ENCODE results near the gene SCD.

SCD gene

DNA sequence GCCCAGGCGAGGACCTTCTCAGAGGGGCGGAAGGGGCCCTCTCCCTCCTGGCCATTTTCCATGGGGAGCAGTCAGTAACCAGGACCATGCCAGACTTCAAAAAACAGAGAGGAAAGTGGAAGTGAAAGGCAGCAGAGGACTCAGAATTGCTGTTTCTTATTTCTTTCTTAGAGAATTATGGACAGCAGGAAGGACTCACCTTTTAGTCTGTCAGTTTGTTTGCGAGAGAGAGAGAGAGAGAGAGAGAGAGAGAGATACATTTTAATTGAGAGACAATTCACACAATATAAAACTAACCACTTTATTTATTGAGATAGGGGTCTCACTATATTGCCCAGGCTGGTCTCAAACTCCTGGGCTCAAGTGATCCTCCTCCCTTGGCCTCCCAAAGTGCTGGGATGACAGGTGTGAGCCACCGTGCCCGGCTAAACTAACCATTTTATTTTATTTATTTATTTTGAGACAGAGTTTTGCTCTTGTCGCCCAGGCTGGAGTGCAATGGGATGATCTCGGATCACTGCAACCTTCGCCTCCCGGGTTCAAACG is 24.5 kb downstream of the SCD start:
- no peak for TF ChIP-seq REST (IDR thresholded peaks at IDR 0.05; ENCODE audit: low read depth)
- TF ChIP-seq CEBPB (IDR thresholded peaks at IDR 0.05), result no peak
- no peak for TF ChIP-seq EGR1 (IDR thresholded peaks at IDR 0.05)
- TF ChIP-seq ZBTB7A (IDR thresholded peaks at IDR 0.05; ENCODE audit: low read depth), result no peak
- TF ChIP-seq RAD21 (IDR thresholded peaks at IDR 0.05; ENCODE audit: low read depth), result no peak
- no peak for TF ChIP-seq TEAD4 (IDR thresholded peaks at IDR 0.05)
- TF ChIP-seq YY1 (IDR thresholded peaks at IDR 0.05; ENCODE audit: low read depth), result no peak

- no peak for TF ChIP-seq NFIC (IDR thresholded peaks at IDR 0.05)
- no peak for TF ChIP-seq CEBPB (IDR thresholded peaks at IDR 0.05)
- TF ChIP-seq EGR1 (IDR thresholded peaks at IDR 0.05), result no peak
- no peak for TF ChIP-seq ZBTB7A (IDR thresholded peaks at IDR 0.05; ENCODE audit: low read depth)
- TF ChIP-seq FOXM1 (IDR thresholded peaks at IDR 0.05; ENCODE audit: borderline replicate concordance, low read depth), result no peak
- TF ChIP-seq REST (IDR thresholded peaks at IDR 0.05; ENCODE audit: low read depth), result no peak
- peak; percentile 60 for TF ChIP-seq YY1 (IDR thresholded peaks at IDR 0.05; ENCODE audit: low read depth)
- TF ChIP-seq RAD21 (IDR thresholded peaks at IDR 0.05; ENCODE audit: low read depth), result no peak
- no peak for TF ChIP-seq TCF12 (IDR thresholded peaks at IDR 0.05; ENCODE audit: low read depth)
Observed at GRCh38 chr10:100372415-100373297, 25.6 kb downstream of the SCD start.

GRCh38 chr10:100373298-100374199 is 26.5 kb downstream of the SCD start:
- TF ChIP-seq YY1 (IDR thresholded peaks at IDR 0.05; ENCODE audit: low read depth), result no peak
- peak; percentile 66 for TF ChIP-seq EP300 (IDR thresholded peaks at IDR 0.05; ENCODE audit: borderline replicate concordance)
- TF ChIP-seq TCF12 (IDR thresholded peaks at IDR 0.05; ENCODE audit: low read depth), result peak; percentile 83; the same call in 1 of the 2 replicates
- TF ChIP-seq EGR1 (IDR thresholded peaks at IDR 0.05), result peak; percentile 97
- no peak; the same call in 1 of the 2 replicates for TF ChIP-seq NFIC (IDR thresholded peaks at IDR 0.05)
- 0 out of 2 replicates have a peak, but pooled peaks have one; percentile 50 for TF ChIP-seq FOXM1 (IDR thresholded peaks at IDR 0.05; ENCODE audit: borderline replicate concordance, low read depth)
- peak; percentile 43; the same call in 1 of the 2 replicates for TF ChIP-seq REST (IDR thresholded peaks at IDR 0.05; ENCODE audit: low read depth)
- peak; percentile 81; the same call in 1 of the 2 replicates for TF ChIP-seq CEBPB (IDR thresholded peaks at IDR 0.05)
- no peak; the same call in 1 of the 2 replicates for TF ChIP-seq RAD21 (IDR thresholded peaks at IDR 0.05; ENCODE audit: low read depth)
- peak; percentile 31; the same call in 1 of the 2 replicates for TF ChIP-seq ZBTB7A (IDR thresholded peaks at IDR 0.05; ENCODE audit: low read depth)
- TF ChIP-seq TEAD4 (IDR thresholded peaks at IDR 0.05), result peak; percentile 75
- TF ChIP-seq, protein P1, sequence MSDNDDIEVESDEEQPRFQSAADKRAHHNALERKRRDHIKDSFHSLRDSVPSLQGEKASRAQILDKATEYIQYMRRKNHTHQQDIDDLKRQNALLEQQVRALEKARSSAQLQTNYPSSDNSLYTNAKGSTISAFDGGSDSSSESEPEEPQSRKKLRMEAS (IDR thresholded peaks at IDR 0.05), result peak; percentile 80
- peak; percentile 22; the same call in 1 of the 2 replicates for TF ChIP-seq CREB1 (IDR thresholded peaks at IDR 0.05; ENCODE audit: low read depth)
- peak; percentile 70 for TF ChIP-seq TAF1 (IDR thresholded peaks at IDR 0.05; ENCODE audit: low read depth)
- TF ChIP-seq USF1 (IDR thresholded peaks at IDR 0.05), result peak; percentile 91

DNA sequence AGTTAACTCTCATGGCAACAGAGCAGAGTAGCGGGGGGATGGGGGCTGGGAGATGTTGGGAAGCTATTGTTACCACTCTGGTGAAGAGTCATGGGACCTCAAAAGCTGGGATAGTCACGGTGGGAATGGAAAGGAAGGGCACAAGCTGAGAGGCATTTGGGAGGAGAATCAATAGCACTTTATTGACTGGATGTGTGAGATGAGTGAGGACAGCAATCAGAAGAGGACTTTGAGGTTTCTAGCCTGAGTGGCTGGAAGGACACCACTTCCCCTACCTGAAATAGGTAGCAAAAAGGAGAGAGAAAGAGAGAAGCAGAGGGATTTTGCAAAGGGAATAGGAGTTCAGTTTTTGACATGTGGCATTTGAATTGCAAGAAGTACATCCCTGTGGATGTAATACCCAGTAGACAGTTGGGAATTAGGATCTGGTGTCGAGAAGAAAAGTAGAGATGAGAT is 27.2 kb downstream of the SCD start:
- TF ChIP-seq USF1 (IDR thresholded peaks at IDR 0.05) (no peak), CREB1 (IDR thresholded peaks at IDR 0.05; ENCODE audit: low read depth) (no peak), EP300 (IDR thresholded peaks at IDR 0.05; ENCODE audit: borderline replicate concordance) (no peak), NFIC (IDR thresholded peaks at IDR 0.05) (no peak), TAF1 (IDR thresholded peaks at IDR 0.05; ENCODE audit: low read depth) (no peak)
